HG03469 (cell line): ENCODE data around the gene GLT8D2.

Experiments used
- ATAC-seq: cut with Tn5 transposase; IDR thresholded peaks from one replicate; pipeline ENCODE4 v1.9.1; 2021; ENCODE audit warnings: mild to moderate bottlenecking, moderate library complexity, moderate number of reproducible peaks; ENCODE audit not compliant: unreplicated experiment

GLT8D2 gene, protein sequence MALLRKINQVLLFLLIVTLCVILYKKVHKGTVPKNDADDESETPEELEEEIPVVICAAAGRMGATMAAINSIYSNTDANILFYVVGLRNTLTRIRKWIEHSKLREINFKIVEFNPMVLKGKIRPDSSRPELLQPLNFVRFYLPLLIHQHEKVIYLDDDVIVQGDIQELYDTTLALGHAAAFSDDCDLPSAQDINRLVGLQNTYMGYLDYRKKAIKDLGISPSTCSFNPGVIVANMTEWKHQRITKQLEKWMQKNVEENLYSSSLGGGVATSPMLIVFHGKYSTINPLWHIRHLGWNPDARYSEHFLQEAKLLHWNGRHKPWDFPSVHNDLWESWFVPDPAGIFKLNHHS

DNA sequence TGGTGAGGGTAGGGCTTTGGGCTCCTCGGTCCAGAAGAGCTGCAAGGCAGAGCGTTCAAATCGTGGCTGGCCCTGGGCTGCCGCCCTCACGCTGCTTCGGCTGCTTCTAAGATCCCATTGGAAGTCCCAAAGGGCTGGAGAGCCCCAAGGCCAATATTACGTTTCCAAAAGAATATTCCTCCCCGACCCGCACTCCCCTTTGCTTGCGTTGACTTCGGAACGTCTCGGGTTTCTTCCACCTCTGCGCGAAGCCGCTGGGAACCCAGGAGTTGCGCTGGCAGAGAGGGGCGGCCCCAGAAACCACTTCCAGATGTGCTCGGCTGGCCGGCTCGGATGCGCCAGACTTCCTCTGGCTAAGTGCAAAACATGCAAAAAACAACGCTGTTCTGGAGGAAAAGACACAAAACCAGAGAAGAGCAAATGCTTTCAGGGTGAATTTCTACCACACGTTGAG lies at the start of gene GLT8D2:
GLT8D2 (minus strand) TSS at position 285 of the 454 bp plus-strand sequence. CDS start 30,539 bp downstream, outside the sequence.
- ATAC-seq = no peak

DNA sequence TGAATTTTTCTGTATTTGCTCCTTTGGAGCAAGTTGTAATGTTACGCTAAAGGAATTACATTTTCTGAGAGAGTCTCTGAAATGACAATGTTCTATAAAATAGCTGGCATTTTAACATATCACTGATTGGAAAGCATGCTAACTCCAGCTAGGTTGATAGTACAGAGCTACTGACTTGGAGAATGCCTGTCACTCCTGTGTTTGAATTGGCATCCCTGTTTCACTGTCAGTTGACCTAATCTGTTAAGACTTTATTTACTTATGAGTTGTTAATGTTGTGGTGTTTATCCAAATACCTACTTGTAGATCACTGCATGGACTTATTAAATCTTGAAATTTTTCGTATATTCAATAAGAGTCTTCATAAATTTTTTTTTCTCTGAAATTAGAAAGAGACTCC lies 48.0 kb upstream of the GLT8D2 start:
- no peak for ATAC-seq

DNA sequence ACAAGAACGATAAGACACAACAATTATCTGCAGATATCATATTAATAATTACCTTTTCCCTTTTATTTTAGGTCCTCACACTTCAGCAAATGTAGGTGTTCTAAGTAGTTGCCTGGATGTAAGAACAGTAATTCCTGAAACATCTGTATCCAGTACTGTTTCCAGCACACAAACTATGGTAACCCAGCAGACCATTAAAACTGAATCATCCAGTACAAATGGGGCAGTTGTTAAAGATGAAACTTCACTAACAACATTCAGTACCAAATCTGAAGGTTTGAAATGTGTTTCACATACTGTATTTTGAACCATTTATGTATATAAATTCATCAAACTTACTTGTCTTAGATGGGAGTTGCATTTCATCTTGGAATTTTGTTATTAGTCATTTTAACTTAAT lies 45.3 kb upstream of the GLT8D2 start:
- no peak for ATAC-seq

DNA sequence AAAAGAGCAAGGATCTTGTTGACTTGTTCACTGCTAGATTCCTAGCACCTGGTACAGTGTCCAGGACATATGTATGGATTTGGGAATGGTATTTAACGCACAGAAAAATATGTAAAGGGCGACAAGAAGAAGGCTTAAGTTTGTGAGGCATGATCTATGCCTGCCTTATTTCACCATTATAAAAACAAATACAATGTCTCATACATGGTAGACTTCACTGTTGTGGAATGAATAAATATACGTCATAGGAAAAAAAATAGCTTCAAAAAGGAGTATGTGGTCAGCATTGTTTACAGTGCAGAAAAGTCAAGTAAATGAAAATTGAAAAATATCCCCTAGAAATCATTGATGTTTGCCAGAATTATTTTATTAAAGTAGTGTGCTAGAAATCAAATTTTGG lies 44.3 kb upstream of the GLT8D2 start:
- no peak for ATAC-seq

DNA sequence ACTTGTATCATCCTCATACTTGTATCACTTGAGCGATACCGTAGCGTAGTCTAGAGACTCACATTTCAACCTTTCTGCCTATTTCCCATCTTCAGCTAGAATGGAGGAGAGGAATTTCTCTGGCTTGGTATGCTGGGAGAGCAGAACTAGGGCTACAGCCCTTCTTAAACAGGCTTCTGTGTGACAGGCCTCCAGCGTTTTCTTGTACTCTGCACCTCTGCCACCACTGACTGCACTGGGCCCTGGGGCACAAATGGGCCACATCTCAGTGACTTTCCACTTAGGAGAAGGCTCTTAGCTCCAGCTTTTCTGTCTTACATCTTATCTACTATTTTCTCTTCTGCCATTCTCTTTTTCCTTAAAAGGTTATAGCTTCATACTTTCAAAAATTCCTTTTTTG lies 41.1 kb upstream of the GLT8D2 start:
- ATAC-seq = no peak

DNA sequence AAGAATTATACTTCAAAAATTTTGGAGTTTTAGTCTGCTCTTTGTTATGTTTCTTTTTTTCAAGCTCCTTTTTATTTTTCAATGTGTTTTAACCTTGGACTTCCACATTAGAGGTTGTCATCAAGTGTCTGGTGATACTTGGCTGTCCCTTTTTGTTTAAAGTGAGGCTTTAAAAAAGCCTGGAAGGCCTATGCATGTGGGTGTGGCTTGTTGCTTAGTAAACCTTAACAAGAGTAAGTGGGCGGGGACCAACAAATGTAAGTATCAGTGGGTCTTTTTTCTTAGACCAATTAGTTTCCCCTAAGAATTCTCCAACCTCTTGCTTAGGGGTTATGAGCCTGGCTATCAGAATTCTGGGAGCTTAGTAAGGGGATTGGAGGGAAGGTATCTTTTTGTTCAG lies 40.7 kb upstream of the GLT8D2 start:
- no peak for ATAC-seq

DNA sequence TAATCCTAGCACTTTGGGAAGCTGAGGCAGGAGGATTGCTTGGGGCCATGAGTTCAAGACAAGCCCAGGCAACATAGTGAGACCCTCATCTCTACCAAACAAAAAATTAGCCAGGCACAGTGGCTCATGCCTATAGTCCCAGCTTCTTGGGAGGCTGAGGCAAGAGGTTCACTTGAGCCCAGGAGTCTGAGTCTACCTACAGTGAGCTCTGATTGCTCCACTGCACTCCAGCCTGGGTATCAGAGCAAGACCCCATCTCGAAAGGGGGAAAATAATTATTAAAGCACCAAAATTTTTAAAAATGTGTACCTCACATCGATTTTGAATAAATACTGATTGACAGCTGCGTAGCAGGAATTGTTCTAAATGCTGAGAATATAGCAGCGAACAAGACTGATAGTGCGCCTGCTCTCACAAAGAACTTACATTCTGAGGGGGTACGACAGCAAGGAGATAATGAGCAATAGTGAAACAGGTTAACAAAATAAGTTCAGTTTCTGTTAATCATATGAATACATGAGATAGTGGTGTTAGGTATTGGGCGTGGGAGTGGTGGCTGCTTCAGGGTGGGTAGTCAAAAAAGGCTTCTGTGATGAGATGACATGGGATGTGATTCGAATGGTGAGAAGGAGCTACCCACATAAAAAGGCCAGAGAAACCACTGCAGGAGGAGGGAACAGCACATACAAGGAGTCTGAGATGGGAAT lies 33.9 kb upstream of the GLT8D2 start:
- ATAC-seq = peak; percentile 64

DNA sequence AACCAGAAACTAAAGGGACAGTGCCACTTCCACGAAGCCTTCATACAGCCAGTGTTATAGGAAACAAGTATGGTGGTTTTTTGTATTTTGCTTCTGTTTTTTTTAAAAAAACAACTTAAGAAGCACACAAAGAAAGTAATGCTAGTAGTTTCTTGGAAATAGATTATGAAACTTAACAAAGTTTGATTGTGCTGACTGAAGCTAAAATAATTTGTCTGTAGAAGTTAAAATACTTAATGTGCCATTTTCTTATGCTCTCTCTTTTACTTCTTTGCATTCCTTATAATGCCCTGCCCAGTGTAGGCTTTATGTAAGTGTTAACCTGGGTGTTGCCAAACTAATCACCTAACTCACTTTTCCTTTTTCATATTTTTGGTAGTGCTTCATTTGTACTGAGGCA lies 30.8 kb upstream of the GLT8D2 start:
- no peak for ATAC-seq

DNA sequence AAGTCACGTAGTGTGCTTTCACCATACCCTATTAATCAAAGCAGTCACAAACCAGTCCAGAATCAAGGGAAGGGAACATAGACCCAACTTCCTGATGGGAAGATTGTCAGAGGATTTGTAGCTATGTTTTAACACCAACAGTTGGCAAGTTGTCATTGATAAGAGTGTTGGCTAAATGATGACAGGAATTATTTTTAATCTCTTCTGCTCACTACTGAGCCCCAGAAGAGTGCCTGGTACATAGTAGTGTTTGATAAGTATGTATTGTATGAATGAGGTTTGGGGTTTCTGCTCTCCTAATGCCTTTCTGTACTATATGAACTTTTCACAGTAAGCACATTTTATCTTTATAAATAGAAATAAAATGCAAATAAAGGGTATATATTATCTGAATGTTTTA lies 29.0 kb upstream of the GLT8D2 start:
- ATAC-seq = no peak

DNA sequence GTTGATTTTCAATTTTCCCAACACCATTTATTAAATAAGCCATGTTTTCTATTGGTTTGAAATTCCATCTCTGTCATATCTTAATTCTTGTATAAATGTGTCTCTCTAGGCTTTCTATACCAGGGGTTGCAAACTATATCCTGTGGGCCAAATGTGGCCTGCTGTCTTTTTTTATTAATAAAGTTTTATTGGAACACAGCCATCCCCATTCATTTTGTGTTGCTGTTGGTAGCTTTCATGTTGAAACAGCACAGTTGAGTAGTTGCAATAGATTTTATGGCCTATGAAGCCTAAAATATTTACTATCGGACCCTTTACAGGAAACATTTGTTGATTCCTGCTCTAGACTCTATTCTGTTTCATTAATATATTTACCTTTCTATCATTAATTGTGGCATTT lies 23.7 kb upstream of the GLT8D2 start:
- ATAC-seq = no peak

DNA sequence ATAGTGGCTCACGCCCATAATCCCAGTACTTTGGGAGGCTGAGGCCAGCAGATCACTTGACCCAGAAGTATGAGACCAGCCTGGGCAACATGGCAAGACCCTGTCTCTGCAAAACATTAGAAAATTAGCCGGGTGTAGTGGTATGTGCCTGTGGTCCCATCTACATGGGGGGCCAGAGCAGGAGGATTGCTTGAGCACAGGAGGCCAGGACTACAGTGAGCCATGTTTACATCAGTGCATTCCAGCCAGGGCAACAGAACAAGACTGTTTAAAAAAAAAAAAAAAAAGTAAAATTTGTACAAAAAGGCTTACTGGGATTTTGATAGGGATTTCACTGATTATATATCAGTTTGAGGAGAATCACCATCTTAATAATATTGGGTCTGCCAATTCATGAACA lies 22.1 kb upstream of the GLT8D2 start:
- no peak for ATAC-seq

DNA sequence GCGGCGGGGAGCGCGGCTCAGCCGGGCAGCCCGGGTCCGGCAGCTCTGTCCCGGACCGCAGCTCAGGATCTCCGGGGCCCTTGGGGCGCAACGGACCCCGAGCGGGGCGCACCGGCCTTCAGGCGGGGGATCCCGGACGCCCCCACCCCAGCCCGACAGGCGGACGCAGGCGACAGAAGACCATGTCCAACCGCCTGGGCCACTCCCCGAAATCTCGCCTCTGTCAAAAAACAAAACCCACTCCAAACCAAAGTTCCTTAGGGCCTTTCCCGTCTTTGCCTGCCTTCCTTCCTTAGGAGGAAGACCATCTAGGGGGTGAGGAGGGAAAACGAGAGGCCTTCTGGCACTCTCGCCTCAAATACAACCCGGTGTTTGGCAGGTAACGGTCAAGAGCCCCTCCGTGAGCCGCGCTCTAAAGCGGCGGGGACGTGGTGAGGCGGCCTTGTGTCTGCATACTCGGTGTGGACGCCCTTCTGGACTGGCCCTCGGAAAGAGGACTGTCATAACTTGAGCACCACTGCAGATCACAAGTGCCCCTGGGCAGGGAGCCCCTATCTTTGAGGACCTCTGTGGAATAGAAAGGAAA lies 14.9 kb upstream of the GLT8D2 start:
- ATAC-seq = no peak

DNA sequence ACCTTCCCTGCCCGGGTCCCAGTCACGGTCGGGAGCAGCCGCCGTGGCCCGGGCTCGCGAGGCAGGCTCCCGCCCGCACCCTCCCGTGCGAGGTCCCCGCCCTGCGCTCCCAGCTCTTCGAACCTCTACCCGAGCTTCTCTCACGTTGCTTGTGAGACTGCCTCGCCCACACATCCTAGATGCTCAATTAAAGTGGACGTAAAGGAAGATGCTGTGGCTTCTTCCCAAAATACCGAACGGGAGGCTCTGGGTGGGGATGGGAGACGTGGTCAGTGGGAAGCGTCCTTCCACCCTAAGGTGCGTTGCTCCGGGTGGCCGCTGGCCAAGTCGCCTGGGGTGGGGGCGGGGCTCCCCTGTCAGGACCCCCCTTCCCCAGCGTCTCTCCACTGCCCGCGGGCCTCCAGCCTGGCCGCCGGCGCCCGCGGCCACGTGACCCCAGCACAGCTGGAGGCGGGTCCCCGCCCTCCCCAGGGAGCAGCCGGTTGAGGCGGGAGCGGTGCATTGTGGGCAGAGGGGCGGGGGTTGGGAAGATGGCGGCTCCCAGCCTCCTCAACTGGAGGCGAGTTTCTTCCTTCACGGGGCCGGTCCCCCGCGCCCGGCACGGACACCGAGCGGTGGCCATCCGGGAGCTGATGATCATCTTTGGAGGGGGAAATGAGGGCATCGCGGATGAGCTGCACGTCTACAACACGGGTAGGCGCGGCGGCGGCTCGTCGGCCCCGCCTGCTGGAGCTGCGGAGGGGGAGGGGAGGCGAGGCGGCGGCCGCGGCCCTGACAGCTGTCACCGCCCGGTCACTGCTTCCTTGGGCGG lies 14.2 kb upstream of the GLT8D2 start, which contains the start of gene HCFC2:
HCFC2 (plus strand) TSS at position 501 of the 811 bp plus-strand sequence; CDS start at position 531, 30 bp downstream.
- ATAC-seq = peak; percentile 73

DNA sequence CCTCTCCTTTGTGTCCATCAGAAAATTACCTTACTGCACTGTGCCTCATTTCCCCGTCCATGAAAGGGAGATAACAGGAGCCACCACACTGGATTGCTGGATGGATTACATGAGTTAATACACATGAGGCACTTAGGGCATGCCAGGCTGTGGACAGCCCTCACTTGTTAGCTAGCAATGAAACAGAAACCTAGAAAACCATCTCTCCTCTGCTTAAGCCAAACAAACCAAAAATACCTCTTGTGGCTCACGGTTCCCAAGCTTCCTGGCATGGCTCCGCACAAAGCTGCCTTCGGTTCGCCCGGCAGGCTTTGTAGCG lies 13.7 kb upstream of the GLT8D2 start:
- peak; percentile 13 for ATAC-seq

DNA sequence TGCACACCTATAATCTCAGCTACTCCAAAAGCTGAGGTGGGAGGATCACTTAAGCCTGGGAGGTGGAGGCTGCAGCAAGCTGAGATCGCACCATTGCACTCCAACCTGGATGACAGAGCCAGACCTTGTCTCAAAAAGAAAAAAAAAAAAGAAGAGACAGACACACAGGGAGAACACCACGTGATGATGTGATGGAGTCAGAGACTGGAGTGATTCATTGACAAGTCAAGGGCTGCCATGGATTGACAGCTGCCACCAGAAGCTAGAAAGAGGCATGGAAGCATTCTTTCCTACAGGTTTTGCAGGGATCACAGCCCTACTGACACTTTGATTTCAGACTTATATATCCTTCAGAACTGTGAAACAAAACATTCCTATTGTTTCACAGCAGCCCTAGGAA lies 10.8 kb upstream of the GLT8D2 start:
- ATAC-seq = no peak

DNA sequence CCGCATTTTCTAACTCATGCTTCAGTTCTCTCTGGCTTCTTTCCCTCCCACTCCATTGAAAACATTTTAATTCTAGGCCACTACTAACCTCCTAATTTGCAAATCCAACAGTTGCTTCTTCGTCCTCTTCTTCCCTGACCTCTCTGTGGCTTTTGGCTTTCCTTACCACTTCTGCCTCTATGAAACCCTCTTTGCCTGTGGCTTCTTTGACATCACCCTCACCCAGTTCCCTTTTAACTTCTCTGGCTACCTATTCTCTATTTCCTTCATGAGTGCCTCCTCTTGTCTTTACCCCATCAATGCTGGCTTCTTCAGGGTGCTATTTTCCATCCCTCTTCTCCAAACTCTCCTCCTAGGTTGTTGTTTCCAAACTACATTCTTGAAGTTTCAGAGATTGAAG lies 10.0 kb upstream of the GLT8D2 start:
- no peak for ATAC-seq

DNA sequence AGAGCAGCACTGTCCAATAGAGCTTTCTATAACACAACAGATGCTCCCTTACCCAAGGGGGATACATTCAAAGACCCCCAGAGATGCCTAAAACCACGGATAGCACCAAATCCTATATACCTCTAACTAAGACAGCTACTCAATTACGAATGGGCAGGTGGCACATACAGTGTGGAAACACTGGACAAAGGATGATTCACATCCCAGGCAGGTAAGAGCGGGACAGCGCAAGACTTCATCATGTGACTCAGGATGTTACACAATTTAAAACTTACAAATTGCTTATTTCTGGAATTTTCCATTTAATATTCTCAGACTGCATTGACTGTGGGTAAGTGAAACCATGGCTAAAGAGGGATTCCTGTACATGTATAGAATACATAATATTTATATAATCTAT lies 8.8 kb upstream of the GLT8D2 start:
- ATAC-seq = no peak

DNA sequence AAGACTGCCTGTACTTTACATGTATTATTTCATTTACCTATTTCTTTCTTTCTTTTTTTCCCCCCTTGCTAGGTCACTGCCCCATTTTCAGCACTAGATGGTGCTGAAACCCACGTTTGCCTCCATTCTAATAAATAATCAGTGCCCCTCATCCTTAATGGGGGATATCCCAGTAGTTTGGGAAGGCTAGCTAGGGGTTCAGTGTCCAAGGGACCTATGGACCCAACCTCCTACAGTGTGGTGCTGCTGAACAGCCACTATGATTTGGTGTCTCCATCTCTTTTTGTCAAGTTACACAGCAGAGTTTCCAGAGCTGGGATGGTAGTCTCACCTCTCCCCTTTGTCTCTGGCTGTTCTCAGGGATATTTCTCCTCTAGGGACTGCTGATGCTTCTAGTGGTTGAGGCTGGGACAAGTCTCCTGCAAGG lies 7.8 kb upstream of the GLT8D2 start:
- ATAC-seq = no peak

DNA sequence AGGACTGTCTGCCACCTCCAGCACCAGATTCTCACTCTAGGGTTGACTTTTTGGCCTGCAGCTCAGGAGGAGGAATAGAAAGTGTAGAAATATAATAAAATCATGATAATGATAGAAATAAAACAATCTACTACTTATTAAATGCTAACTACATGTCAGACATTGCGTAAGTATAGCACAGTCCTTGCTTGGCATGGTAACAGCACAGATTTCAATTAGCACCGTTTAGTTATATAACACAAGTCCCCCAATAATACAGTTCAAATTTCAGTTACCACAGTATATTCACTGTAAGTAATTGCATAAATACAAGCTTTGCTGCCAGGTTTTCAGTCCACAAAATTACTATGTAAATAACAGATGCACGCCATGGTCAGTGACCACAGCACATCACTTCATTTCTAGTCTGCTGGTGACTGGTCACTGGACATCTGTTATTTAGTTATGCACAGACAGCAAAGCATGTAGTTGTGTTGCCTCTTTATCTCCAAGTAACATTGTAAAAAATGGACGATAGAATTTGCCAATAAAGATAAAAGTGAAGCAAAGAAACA lies 6.5 kb upstream of the GLT8D2 start:
- no peak for ATAC-seq

DNA sequence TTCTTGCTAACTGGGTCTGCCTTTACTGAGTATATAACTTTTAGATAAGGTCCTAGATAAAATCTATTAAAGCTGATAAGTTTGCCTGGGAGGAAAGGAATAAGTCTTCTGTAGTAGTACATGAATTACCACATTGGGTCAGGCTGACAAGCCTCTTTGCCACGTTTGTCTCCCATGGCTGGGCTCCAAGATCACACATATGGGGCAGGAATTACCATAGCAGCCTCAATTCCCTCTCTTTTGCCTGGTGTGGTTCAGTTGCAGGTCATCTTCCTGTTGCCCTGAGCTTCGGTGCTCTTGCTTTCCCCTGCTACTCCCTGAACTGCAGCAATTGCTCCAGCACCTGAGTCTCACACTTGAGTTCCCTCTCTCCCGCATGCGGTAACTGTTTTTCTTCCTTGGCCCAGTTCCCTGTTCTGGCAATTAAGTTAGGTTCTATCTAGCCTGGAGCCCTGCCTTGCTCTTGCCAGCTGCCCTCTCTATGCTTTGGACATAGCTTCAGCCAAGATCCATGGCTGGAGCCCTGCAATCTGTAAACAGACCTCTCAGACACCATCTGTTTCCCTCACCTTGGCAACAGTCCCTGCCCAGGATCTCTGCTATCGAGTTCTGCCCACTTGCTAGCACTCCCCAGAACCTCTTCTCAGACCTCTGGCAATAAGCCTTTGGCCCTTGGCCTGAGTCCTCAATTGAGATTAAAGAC lies 5.8 kb upstream of the GLT8D2 start:
- ATAC-seq = no peak
